ENCODE results near the gene PTPRM. TPM values are rescaled to one million over a fixed set of nuclear protein-coding genes. Genes with fewer than 3 reads are reported as not detected.

PTPRM gene
- total RNA-seq, 1 experiment from 2014 or later: 1.6 TPM

DNA sequence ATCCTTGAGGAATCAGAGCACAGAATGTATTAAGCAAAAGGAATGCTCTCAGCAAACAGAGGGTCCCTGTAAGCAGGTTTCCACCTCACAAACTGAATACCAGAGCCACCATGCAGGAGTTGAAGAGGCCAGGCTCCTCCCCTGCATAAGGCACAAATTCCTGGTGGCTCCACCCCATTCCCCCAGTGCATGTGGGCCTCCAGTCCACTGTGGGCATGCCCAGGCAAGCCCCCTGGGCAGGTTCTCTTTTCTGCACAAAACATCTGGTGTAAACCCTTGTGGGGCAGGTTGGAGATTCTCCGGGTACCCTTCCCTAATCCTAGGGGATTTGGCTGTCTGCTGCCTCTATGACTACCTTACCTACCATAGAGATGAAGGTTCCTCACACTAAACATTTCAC, 166.5 kb downstream of the PTPRM start:
- no peak for ATAC-seq
- no peak for TF ChIP-seq POLR2AphosphoS5 (IDR thresholded peaks at IDR 0.05; ENCODE audit: low read depth, low read length)
- no peak for TF ChIP-seq CTCF (IDR thresholded peaks at IDR 0.05)
- TF ChIP-seq REST (IDR thresholded peaks at IDR 0.05; ENCODE audit: insufficient read depth in 1 of 2, low read depth in 2 of 2, low read length in 1 of 2): no peak
- TF ChIP-seq SIN3A (IDR thresholded peaks at IDR 0.05; ENCODE audit: borderline replicate concordance, insufficient read depth, low read depth, low read length): no peak
- TF ChIP-seq TCF7L2 (IDR thresholded peaks at IDR 0.05; ENCODE audit: low read depth, low read length): no peak
- DNase-seq (ENCODE audit: low read depth, low spot score): no peak
- no peak overlapping the region for H3K27ac ChIP-seq (ENCODE audit: low read length)
- H3K4me1 ChIP-seq (ENCODE audit: control insufficient read depth, insufficient read depth, low read length): no peaks in the 10 kb centered on the region
- in situ Hi-C loops (cut with HindIII; ENCODE audit: low pct_unique_long_range_greater_than_20kb, low sequenced_read_pairs): no loop called here
- ChIA-PET POLR2A (no interaction called here), CTCF (no interaction called here)
- no TSS peak for BruUV-seq (replicated peaks)
- H3K36me3 ChIP-seq (ENCODE audit: control insufficient read depth, insufficient read depth, low read length): no peaks in the 10 kb centered on the region
- no peak overlapping the region for H3K4me3 ChIP-seq (ENCODE audit: low read depth in 2 of 2, low read length in 2 of 2)
- intact Hi-C loops (cut with micrococcal nuclease; ENCODE audit: unreplicated experiment): no loop called here
- no peaks in the 10 kb centered on the region for H3K9me3 ChIP-seq (ENCODE audit: control insufficient read depth, insufficient read depth, low read depth, low read length)
- H3K27me3 ChIP-seq (ENCODE audit: control insufficient read depth, insufficient read depth, low read length): no peaks in the 10 kb centered on the region

GRCh38 chr18:7735196-7735595, 168.1 kb downstream of the PTPRM start:
- ATAC-seq (no peak), DNase-seq (ENCODE audit: low read depth, low spot score) (no peak)
- H3K4me3 ChIP-seq (ENCODE audit: low read depth in 2 of 2, low read length in 2 of 2): no peak overlapping the region
- H3K27me3 ChIP-seq (ENCODE audit: control insufficient read depth, insufficient read depth, low read length): no peaks in the 10 kb centered on the region
- intact Hi-C loops (cut with micrococcal nuclease; ENCODE audit: unreplicated experiment): no loop called here
- POLR2A ChIA-PET: no interaction called here
- H3K4me1 ChIP-seq (ENCODE audit: control insufficient read depth, insufficient read depth, low read length): no peaks in the 10 kb centered on the region
- in situ Hi-C loops (cut with HindIII; ENCODE audit: low pct_unique_long_range_greater_than_20kb, low sequenced_read_pairs): no loop called here
- no peak for TF ChIP-seq REST (IDR thresholded peaks at IDR 0.05; ENCODE audit: insufficient read depth in 1 of 2, low read depth in 2 of 2, low read length in 1 of 2)
- no peak for TF ChIP-seq TCF7L2 (IDR thresholded peaks at IDR 0.05; ENCODE audit: low read depth, low read length)
- TF ChIP-seq CTCF (IDR thresholded peaks at IDR 0.05): no peak
- TF ChIP-seq POLR2AphosphoS5 (IDR thresholded peaks at IDR 0.05; ENCODE audit: low read depth, low read length): no peak
- TF ChIP-seq SIN3A (IDR thresholded peaks at IDR 0.05; ENCODE audit: borderline replicate concordance, insufficient read depth, low read depth, low read length): no peak
- H3K9me3 ChIP-seq (ENCODE audit: control insufficient read depth, insufficient read depth, low read depth, low read length): no peaks in the 10 kb centered on the region
- no peaks in the 10 kb centered on the region for H3K36me3 ChIP-seq (ENCODE audit: control insufficient read depth, insufficient read depth, low read length)
- CTCF ChIA-PET: no interaction called here
- no peak overlapping the region for H3K27ac ChIP-seq (ENCODE audit: low read length)
- no TSS peak for BruUV-seq (replicated peaks)

All from Panc1 (cell line).